CD1c-positive myeloid dendritic cell (primary cell): ENCODE results near the gene GBF1.
A peak's percentile ranks its signal among the peaks of the same experiment; 100 is the strongest.

Experiments used
- DNase-seq: peaks from one replicate; pipeline ENCODE4 v3.0.0-alpha.2; 2016; ENCODE audit errors: extremely low spot score

GBF1 gene

GRCh38 chr10:102342458-102342857 is 97.1 kb downstream of the GBF1 start:
- no peak for DNase-seq

- no peak for DNase-seq
These were observed 97.6 kb downstream of the GBF1 start for GRCh38 chr10:102342958-102343357.

GRCh38 chr10:102344067-102344466 is 98.7 kb downstream of the GBF1 start:
- no peak for DNase-seq

- DNase-seq, result no peak
These were observed 102.0 kb downstream of the GBF1 start for GRCh38 chr10:102347236-102347828.

GRCh38 chr10:102352066-102352715 is 106.9 kb downstream of the GBF1 start:
- DNase-seq, result peak; percentile 73

- no peak for DNase-seq
These were observed 109.1 kb downstream of the GBF1 start for GRCh38 chr10:102354451-102354850.

- DNase-seq, result no peak
These were observed 113.5 kb downstream of the GBF1 start for GRCh38 chr10:102358712-102359382.

GRCh38 chr10:102367441-102367840 is 122.1 kb downstream of the GBF1 start:
- no peak for DNase-seq

- no peak for DNase-seq
These were observed 122.7 kb downstream of the GBF1 start for GRCh38 chr10:102368077-102368476.

GRCh38 chr10:102371295-102371694 is 126.0 kb downstream of the GBF1 start:
- DNase-seq, result no peak

- no peak for DNase-seq
These were observed 129.9 kb downstream of the GBF1 start for GRCh38 chr10:102375250-102375649.

- DNase-seq, result no peak
These were observed 130.5 kb downstream of the GBF1 start for GRCh38 chr10:102375867-102376266.

GRCh38 chr10:102376901-102377300 is 131.6 kb downstream of the GBF1 start:
- DNase-seq, result no peak

- DNase-seq, result no peak
These were observed 134.1 kb downstream of the GBF1 start for GRCh38 chr10:102379383-102379782.

GRCh38 chr10:102381983-102382382 is 136.7 kb downstream of the GBF1 start:
- no peak for DNase-seq

GRCh38 chr10:102382871-102383270 is 137.5 kb downstream of the GBF1 start:
- DNase-seq, result no peak

- DNase-seq, result peak; percentile 10
These were observed 138.7 kb downstream of the GBF1 start for GRCh38 chr10:102384053-102384452.

- DNase-seq, result peak; percentile 11
These were observed 139.5 kb downstream of the GBF1 start for GRCh38 chr10:102384606-102385429.

- no peak for DNase-seq
These were observed 144.6 kb downstream of the GBF1 start for GRCh38 chr10:102389894-102390293.

- DNase-seq, result no peak
These were observed 147.0 kb downstream of the GBF1 start for GRCh38 chr10:102392306-102392705.

GRCh38 chr10:102393411-102394078 is 148.2 kb downstream of the GBF1 start:
- no peak for DNase-seq
